Nephron progenitor cell (in vitro differentiated cells): ENCODE data around the gene RNF213.

ENCODE experiments used
- DNase-seq: peaks from one replicate; pipeline ENCODE4 v3.0.0; 2021
- H3K27ac Mint-ChIP-seq: 2 replicates; pipeline ENCODE4 v1.8.0; 2021; ENCODE audit warnings: mild to moderate bottlenecking, moderate library complexity, mixed read lengths
- H3K27me3 Mint-ChIP-seq: 2 replicates; pipeline ENCODE4 v1.8.0; 2021; ENCODE audit warnings: mild to moderate bottlenecking, low read depth, mixed read lengths; ENCODE audit not compliant: poor library complexity
- H3K36me3 Mint-ChIP-seq: 2 replicates; pipeline ENCODE4 v1.8.0; 2021; ENCODE audit warnings: low read depth, mixed read lengths
- H3K4me1 Mint-ChIP-seq: 2 replicates; pipeline ENCODE4 v1.8.0; 2021; ENCODE audit warnings: mixed read lengths
- H3K4me3 Mint-ChIP-seq: 2 replicates; pipeline ENCODE4 v1.8.0; 2021; ENCODE audit warnings: mild to moderate bottlenecking, moderate library complexity, mixed read lengths
- H3K9me3 Mint-ChIP-seq: 2 replicates; pipeline ENCODE4 v1.8.0; 2021; ENCODE audit warnings: mild to moderate bottlenecking, moderate library complexity, mixed read lengths
- CTCF ChIP-seq: fragments of 200-600 bp; sonication (generic); IDR thresholded peaks from 2 replicates; pipeline ENCODE4 v1.5.0; 2021; ENCODE audit warnings: antibody characterized with exemption

The RNF213 gene

DNA sequence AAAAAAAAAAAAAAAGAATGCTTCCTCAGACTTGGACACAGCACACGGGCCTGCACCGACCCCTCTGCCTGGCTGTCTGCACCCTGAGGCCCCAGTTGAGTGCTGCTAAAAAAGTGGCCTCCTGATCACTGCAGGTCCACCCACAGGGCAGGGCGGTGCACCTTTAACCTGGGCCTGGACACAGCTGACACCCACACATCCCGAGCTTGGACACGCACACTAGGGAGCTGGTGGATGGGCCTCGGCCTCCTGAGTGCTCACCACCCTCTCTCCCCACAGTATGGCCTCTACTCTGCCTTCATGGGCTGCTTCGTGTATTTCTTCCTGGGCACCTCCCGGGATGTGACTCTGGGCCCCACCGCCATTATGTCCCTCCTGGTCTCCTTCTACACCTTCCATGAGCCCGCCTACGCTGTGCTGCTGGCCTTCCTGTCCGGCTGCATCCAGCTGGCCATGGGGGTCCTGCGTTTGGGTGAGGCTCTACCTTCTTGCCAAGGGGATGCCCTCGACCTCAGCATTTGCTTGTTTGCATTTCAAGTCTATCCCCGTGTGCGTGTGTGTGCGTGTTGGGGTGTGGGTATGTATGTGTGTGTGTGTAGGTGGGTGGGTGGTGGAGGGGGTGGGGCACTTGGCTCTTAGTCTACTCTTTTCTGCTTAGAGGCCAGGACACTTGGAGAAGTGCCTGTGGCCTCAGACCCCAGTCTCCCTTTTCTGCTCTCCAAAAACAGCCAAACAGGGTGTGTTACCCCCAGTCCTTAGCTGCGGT lies 38.1 kb upstream of the RNF213 start:
- H3K4me1 Mint-ChIP-seq, result peaks cover 48% of the 10 kb centered on the region
- H3K9me3 Mint-ChIP-seq, result no peaks in the 10 kb centered on the region
- H3K27me3 Mint-ChIP-seq, result peaks cover 5% of the 10 kb centered on the region
- no peak for TF ChIP-seq CTCF
- H3K27ac Mint-ChIP-seq, result no peak overlapping the region
- DNase-seq, result no peak
- peaks cover 20% of the 10 kb centered on the region for H3K36me3 Mint-ChIP-seq
- peak overlapping the region; percentile 67 for H3K4me3 Mint-ChIP-seq

DNA sequence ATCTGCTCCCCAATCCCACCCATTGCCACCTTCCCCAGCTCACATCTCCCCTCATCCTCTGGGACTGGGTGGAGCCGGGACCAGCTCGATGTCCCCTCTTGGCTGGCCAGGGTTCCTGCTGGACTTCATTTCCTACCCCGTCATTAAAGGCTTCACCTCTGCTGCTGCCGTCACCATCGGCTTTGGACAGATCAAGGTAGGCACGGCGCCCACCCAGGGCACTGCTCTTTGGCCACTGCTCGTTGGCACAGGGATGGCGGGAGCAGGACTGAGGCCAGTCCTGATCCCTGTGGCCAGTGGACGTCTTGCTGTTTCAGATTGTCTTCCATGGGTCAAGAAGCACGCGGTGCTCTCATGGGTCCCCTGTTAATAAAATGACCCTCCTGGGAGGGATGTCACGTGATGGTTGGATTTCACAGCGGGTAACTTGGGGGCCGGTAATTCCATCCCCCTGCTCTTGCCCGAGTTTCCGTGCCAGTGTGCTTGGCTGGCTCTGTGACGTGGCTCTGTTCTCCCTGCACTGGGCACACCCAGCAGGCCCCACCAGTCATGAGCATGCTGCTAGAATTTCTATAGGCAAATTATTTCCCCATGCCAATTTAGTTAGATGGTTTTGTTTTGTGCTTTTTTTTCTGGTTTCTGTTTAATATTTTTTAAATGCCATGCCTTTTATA lies 37.4 kb upstream of the RNF213 start:
- Mint-ChIP-seq H3K27me3 (peaks cover 5% of the 10 kb centered on the region), H3K27ac (no peak overlapping the region), H3K4me1 (peaks cover 48% of the 10 kb centered on the region), H3K9me3 (no peaks in the 10 kb centered on the region), H3K36me3 (peaks cover 20% of the 10 kb centered on the region), H3K4me3 (no peak overlapping the region)
- DNase-seq, result no peak
- no peak for TF ChIP-seq CTCF

GRCh38 chr17:80223838-80224497 lies 36.7 kb upstream of the RNF213 start:
- H3K4me3 Mint-ChIP-seq, result no peak overlapping the region
- peaks cover 3% of the 10 kb centered on the region for H3K27me3 Mint-ChIP-seq
- H3K27ac Mint-ChIP-seq, result no peak overlapping the region
- no peak for TF ChIP-seq CTCF
- H3K4me1 Mint-ChIP-seq, result peaks cover 42% of the 10 kb centered on the region
- no peak for DNase-seq
- no peaks in the 10 kb centered on the region for H3K9me3 Mint-ChIP-seq
- H3K36me3 Mint-ChIP-seq, result peaks cover 25% of the 10 kb centered on the region

GRCh38 chr17:80224683-80225082 lies 36.0 kb upstream of the RNF213 start:
- Mint-ChIP-seq H3K27me3 (peaks cover 3% of the 10 kb centered on the region), H3K36me3 (peaks cover 25% of the 10 kb centered on the region), H3K9me3 (no peaks in the 10 kb centered on the region), H3K27ac (no peak overlapping the region), H3K4me1 (peaks cover 36% of the 10 kb centered on the region), H3K4me3 (no peak overlapping the region)
- no peak for TF ChIP-seq CTCF
- no peak for DNase-seq

DNA sequence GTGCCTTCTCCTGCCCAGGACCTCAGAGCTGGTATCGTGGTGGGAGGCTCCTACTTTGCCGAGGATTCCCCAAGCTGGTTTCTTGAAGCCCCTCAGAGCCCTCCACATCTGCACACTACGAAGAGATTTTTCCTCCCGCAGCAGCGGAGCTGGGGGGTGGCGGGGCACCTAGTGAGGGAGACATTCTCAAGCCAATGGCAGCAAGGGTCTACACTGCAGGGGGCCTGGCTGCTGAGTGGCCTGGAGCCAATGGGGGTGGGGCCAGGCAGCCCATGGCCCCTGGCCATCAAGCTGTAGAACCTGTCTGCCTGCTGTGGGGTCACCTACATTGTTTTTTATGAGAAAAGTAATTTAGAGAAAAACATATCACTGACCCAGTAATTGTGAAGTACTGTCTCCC lies 35.4 kb upstream of the RNF213 start:
- Mint-ChIP-seq H3K9me3 (peaks cover 3% of the 10 kb centered on the region), H3K27ac (no peak overlapping the region), H3K36me3 (peaks cover 29% of the 10 kb centered on the region), H3K4me3 (no peak overlapping the region), H3K27me3 (peaks cover 3% of the 10 kb centered on the region), H3K4me1 (peaks cover 36% of the 10 kb centered on the region)
- no peak for DNase-seq
- TF ChIP-seq CTCF, result no peak
